ENCODE results near the gene IFNL3.
A peak's percentile ranks its signal among the peaks of the same experiment; 100 is the strongest.
"Not testable (repeated sequence)": the region's sequence is repeated elsewhere in the genome, so short reads cannot be mapped to it uniquely, and the experiment has no call there.

IFNL3 gene

DNA sequence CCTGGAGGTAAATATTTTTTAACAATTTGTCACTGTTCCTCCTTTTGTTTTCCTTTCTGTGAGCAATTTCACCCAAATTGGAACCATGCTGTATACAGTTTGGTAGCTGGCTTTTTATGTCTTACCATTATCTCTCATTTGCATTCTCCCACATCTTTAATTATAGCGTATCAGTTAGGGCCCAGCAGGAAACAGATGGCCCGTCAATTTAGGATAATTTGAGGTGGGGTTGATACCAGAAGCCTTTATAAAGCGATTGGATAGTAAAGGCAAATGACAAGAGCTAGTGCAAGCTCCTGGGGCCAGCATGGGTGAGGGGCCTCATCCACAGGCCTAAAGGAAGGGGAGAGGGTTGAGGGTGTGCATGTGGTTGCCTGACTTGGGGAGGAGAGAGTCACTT is 7.7 kb upstream of the IFNL3 start:
- no peak for DNase-seq

- DNase-seq: no peak
Measured at GRCh38 chr19:39251846-39252245, 7.0 kb upstream of the IFNL3 start.

- DNase-seq: no peak
Measured at GRCh38 chr19:39251081-39251480, 6.3 kb upstream of the IFNL3 start.

DNA sequence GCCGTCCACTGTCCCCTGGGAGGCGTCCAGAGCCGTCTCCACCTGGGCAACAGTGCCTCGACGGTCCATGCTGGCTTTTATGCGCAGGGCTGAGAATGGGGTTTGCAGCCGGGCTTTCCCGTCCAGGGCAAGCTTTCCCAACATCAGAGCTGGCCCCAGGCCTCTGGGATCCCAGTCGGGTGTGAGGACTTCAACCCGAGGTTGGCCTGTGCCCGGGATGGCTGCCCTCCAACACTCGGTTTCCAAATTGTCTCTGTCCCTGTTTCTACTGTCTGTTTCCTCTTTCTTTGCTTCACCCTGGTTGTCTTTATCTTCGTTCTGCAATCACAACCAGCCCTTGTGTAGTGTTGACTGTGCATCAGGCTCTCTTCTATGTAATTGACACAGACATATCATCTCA is 4.0 kb upstream of the IFNL3 start, which contains the start of gene IFNL4:
Gene IFNL4 (minus strand): TSS at position 51 of the 400 bp plus-strand sequence.
- DNase-seq: no peak

GRCh38 chr19:39247701-39248664 is 3.2 kb upstream of the IFNL3 start:
- no peak for DNase-seq

- peak; percentile 18 for DNase-seq
Measured at GRCh38 chr19:39246951-39247669, 2.3 kb upstream of the IFNL3 start.

DNA sequence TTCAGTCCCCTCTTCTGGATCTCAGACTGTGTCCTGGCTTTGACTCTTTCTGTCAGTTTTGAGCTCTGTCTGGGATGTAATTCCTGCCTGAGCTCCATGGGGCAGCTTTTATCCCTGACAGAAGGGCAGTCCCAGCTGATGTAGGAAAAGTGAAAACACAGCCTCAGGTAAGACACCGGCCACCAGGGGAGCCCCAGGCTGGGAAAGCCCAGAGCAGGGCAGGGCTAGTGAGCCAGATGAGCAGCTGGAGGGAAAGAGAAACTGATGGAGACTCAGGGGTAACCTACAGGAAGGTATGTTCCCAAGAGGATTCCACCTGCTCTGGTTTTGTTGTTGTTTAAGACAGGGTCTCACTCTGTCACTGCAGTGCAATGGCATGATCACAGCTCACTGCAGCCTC is 360 bp upstream of the IFNL3 start:
- not testable (repeated sequence) for DNase-seq

GRCh38 chr19:39243741-39244140 is 1.1 kb downstream of the IFNL3 start:
- not testable (repeated sequence) for DNase-seq

DNA sequence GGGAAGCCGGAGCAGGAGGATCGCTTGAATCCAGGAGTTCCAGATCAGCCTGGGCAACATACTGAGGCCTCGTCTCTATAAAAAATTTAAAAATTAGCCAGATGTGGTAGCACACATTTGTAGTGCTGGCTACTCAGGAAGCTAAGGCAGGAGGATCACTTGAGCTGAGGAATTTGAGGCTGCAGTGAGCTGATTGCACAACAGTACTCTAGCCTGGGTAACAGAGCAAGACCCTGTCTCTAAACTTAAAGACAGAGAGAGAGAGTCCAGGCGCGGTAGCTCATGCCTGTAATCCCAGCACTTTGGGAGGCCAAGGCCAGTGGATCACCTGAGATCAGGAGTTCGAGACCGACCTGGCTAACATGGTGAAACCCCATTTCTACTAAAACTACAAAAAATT is 4.4 kb downstream of the IFNL3 start:
- no peak for DNase-seq

GRCh38 chr19:39238944-39239343 is 5.9 kb downstream of the IFNL3 start:
- DNase-seq: no peak

DNA sequence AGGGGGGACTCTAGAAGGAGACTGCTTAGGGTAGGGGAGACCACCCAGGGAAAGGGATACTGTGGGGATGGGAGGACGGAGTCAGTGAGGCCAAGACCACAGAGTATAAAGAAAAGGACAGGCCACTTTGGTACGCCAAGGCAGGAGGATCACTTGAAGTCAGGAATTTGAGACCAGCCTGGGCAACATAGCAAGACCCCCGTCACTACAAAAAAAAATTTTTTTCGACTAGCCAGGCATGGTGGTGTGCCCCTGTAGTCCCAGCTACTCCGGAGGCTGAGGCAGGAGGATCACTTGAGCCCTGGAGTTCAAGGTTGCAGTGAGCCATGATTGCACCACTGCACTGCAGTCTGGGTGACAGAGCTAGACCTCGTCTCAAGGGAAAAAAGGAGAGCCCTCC is 6.6 kb downstream of the IFNL3 start:
- no peak for DNase-seq

DNA sequence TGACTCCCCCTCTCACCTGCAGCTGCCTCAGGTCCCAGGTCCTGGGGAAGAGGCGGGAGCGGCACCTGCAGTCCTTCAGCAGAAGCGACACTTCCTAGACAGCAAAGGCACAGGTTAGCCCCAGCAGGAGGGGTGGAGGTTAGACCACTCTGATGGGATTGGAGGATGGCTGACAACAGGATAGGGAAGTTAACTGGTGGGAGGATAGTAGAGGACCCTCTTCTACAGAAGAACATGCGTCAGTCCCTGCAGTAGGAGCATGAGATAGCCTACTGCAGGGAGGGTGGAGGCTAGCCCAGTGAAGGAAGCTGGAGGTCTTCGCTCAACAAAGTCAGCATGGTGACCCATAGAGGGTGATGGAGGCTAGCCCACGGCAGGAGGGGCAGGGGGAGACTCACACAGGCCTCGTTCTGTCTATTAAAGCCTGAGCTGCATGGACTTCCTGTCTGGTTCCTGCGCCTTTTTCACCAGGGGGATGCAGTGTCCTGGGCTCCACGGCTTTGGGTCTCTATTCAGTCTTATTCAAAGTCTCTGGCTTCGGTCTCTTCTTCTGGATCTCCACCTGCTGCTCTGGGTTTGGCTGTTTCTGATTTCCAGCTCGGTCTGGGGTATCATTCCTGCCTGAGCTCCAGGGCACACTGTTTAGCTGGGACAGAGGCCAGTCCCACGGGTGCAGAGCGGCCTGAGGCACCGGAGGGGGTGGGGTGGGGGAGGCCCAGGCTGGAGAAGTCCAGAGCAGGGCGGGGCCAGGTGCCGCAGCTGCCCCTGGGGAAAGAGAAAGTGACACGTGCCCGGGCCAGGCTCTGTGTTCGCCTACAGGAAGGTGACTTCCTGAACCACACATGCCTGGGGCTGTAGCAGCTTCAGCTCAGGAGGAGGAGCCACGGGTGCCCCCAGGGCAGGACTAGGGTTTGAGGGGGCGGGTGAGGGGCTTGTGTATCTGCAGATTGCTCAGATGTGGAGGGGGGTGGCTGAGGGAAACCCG is 7.3 kb downstream of the IFNL3 start:
- peak; percentile 9 for DNase-seq

DNA sequence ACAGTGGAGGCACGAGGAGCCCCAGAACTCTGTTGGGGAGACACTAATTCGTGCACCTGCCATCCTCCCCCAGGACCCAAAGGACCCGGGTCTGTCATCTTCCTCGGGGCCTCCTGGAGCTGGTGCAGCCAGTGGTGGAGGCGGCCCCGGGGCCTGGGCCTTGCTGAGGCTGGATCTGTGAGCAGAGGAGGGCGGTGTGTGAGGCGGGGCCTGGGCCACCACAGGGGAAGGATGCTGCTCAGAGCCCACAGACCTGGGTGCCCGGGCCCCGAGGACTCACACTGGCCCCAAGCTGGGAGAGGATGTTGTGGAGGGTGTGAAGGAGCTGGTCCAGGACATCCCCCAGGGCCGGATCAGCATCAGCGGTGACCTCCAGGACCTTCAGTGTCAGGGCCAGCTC is 8.3 kb downstream of the IFNL3 start:
- no peak for DNase-seq

DNA sequence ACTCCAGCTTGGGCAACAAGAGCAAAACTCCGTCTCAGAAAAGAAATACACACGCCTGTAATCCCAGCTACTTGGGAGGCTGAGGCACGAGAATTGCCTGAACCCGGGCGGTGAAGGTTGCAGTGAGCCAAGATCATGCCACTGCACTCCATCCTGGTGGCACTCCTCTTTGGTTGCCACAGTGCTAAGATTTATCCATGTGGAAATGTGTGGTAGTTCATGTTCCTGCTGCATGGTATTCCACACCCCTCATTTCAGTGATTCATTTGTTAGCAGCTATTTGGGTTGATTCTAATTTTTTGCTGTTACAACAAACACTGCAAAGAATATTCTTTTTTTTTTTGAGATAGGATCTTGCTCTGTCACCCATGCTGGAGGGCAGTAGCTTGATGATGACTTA is 12.1 kb downstream of the IFNL3 start:
- no peak for DNase-seq

DNA sequence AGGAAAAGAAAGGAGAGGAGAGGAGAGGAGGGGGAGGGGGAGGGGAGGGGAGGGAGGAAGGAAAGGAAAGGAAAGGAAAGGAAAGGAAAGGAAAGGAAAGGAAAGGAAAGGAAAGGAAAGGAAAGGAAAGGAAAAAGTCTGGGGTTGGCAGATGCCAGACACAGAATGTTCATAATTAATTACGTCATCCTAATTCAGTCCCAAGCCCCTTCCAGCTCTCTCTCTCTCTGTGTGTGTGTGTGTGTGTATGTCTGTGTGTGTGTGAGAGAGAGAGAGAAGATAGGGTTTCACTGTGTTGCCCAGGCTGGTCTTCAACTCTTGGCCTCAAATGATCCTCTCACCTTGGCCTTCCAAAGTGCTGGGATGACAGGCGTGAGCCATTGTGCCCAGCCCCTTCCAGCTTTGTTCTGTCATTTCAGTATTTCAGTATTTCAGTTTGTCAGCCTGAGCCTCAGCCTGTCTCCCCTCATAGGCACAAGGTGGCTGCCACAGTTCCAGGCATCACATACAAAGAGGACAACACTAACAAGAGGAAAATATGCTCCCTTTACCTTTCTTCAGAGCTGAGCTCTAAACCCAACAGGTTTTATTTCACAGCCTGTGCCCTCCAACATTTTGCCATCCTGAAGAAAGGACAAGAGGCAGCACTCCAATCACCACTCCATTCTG is 14.6 kb downstream of the IFNL3 start:
- DNase-seq: no peak

DNA sequence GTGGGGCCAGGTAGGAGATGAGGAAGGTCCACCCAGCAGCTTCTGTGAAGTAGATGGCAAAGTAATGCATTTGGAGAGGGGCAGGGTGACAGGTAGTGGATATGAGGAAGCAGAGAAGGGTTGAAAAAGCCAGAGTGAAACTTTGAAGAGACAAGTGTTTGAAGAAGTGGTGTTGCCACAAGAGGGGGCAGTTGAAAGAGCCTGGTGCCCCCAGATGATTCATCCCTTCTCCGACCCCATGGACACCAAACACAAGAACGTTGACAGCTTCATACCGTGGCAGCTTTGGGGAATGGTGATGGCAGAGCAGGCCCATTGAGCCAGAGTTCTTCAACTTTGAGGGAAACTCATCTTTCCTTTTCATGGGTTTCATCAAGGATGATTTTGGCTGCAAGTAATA is 19.9 kb downstream of the IFNL3 start:
- DNase-seq: no peak

DNA sequence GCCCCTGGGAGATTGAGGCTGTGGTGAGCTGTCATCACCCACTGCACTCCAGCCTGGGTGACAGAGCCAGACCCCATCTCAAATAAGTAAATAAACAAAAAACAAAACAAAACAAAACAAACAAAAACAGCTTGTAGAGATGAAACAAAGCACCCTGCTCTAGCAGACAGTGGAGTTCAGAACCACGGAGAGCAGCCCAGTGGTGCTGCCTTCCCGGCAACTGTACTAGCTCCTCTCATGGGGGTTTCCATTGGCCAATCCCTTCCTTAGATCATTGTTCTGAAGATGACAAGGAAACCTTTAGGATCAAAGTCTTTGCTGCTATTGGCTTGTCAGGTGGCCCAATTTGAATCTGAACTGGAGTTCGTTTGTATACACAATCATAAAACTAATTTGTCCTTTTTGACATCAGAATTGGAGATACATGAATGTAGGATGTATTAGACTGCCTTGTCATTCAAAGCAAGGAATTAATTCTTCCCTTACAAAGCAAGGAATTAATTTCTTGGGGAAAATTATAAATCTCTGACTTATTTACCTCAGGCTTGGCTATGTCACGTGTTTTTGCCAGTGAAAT is 21.0 kb downstream of the IFNL3 start:
- no peak for DNase-seq

DNA sequence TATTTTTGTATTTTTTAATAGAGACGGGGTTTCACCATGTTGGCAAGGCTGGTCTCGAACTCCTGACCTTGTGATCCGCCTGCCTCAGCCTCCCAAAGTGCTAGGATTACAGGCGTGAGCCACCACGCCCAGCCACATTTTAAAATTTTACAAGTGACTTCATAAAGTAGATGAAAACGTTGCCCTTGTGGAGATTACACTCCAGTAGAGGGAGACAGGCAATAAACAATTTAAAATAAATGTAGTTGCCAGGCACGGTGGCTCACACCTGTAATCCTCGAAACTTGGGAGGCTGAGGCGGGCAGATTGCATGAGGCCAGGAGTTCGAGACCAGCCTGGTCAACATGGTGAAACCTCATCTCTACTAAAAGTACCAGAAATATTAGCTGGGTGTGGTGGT is 25.7 kb downstream of the IFNL3 start:
- DNase-seq: not testable (repeated sequence)

DNA sequence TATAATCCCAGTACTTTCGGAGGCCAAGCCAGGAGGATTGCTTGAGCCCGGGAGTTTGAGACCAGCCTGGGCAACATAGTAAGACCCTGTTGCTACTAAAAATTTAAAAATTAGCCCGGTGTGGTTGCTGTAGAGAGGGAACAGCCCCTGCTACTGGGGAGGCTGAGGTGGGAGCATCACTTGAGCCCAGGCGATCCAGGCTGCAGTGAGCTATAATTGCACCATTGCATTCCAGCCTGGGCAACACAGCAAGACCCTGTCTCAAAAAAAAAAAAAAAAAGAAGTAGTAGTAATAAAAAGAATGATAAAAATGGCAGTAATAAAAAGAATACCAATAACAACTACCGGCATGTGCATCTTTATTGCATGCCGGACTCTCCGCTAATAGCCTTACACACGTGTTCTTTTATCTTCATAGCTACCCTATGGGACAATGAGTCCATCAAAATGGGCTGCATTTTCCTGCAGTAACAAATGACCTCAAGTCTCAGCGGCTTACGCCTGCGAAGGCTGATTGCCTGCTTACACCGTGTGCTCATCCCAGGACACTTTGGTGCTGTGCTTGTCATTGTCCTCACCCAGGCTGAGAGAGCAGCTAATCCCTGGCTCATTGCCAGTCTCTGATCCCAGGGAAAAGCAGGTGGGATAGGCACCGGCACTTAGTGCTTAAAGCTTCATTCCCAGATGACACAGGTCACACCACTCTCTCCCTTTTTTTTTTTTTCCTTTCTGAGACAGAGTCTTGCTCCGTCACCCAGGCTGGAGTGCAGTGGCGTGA is 26.4 kb downstream of the IFNL3 start:
- no peak for DNase-seq

DNA sequence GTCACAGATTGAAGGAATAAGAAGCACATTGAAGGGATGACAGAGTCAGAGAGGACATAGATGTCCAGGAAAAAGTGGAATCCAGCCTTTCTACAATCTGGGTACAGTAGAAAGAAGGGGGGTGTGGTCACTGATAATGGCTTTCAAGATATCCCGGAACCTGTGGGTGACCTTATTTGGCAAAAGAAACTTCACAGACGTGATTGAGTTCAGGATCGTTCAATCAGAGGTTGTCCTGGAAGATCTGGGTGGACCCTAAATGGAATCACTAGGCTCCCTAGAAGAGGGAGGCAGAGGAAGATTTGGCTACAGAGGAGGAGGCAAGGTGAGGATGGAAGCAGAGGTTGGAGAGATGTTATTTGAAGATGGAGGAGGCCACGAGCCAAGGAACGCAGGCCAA is 27.7 kb downstream of the IFNL3 start:
- no peak for DNase-seq

DNA sequence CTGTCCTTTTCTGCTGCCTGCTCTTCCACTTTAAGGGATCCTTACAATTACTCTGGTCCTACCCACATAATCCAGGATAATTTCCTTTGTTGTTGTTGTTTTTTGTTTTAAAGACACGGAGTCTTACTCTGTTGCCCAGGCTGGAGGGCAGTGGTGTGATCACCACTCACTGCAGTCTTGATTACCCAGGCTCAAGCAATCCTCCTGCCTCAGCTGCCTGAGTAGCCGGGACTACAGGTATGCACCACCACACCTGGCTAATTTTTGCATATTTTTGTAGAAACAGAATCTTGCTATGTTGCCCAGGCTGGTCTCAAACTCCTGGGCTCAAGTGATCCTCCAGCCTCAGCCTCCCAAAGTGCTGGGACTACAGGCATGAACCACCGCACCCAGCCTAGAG is 29.5 kb downstream of the IFNL3 start:
- DNase-seq: not testable (repeated sequence)

All from central memory CD4-positive, alpha-beta T cell (primary cell).